RPMI7951 (cell line): Measurements from ENCODE around the gene RXRA. TPM values are rescaled to one million over a fixed set of nuclear protein-coding genes. Genes with fewer than 3 reads are reported as not detected.

Experiments
- DNase-seq: peaks from one replicate; pipeline ENCODE4 v3.0.0-alpha.2; 2012; ENCODE audit warnings: low read depth
- total RNA-seq: library from RNA; depleted of rRNA; stranded (reverse); fragments of >200 nt; shearing (Covaris generic); gene quantifications from 2 replicates; pipeline ENCODE4 v1.2.3, GENCODE V29; 2014

RXRA gene
- total RNA-seq, 1 experiment from 2014 or later = 3.5 TPM

- peak; percentile 93 for DNase-seq
Measured at GRCh38 chr9:134449180-134449916, 123.1 kb downstream of the RXRA start.

GRCh38 chr9:134451700-134452458 is 125.6 kb downstream of the RXRA start:
- DNase-seq = no peak

GRCh38 chr9:134452728-134453127 is 126.5 kb downstream of the RXRA start:
- no peak for DNase-seq

DNA sequence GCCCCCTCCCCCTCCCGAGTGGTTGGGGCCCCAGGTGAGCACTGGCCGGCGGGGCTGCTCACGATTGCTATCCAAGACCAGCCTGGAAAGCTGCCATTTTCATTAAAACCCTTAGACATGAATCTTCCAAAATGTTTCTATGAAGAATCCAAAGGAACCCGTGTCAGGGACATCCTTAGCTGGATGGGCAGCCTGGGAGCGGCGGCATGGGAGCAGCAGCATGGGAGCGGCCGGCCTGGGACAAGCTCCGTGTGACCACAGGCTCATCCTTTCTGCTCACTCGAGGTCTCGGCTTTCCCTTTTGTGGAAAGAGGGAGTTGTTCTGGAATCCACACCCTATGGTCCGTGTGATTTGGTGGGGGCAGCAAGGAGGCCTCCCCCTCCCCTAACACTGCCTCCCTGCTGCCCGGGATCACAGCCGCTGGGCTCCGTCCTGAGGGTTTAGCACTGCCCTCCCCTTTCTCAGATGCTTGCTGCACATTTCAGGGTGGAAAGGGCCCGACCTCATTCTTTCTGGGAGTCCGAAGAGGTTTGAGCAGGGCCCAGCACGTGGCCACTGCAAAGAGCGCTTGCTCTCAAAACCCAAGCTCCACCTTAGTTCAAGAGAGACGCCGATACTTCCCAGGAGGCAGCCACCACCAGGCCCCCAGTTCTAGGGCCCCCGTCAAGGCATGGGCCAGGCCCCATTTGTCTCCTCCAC is 127.7 kb downstream of the RXRA start:
- DNase-seq = no peak

DNA sequence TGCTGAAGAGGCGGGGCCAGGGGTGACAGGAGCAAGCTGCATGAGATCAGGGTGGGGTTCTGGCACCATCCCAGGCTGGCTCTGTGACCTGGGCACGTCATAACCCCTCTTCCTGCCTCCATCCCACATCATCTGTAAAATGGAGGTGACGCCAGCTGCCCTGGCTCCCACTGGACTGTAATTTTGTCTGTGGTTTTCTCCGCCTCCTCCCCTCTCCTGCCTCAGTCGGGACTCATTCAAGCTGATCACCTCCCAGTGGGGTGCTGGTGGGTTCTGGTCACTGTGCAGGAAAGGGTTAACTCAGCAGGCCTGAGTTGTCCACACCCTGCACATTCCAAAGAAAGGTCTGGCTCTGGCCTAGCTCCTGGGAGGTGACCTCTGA is 128.2 kb downstream of the RXRA start:
- no peak for DNase-seq

DNA sequence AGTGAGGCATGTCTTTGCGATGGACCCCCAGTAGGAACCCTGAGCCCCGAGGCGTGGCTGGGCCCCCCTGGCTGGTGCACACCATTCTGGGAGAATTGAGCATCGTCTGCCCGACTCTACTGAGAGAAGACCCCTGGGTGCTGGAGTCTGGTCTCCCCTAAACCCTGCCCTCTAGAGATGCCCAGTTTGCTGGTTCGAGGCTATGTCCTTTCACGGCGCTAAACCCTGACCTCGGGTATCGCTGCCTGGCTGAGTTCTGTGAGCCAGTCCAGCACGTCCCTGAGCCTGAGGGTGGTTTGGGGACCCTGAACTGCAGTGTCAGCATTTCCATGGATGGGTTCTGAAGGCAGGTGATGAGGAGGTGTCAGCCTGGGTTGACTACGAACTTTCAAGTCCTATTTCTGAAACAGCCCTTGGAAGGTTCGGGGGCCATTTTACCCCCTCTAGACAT is 128.8 kb downstream of the RXRA start:
- DNase-seq = no peak

DNA sequence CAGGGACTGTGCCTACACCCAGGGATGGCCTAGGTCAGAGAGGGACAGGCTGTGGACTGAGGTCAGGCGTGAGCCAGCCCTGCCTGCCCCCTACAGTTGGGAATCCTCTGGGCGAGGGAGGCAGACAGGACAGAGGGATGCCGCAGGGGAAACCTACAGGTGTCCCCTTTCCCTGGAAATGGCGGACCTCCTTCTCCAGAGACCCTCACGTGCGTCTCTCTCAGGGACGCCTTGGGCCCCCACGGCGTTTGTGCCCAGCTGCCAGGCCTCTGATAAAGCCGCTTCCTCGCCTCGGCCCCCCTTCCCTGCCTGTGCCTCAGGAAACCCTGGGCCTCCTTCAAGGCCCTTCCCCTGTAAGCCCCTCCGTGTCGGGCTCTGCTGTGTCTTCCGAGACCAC is 129.3 kb downstream of the RXRA start:
- no peak for DNase-seq

- DNase-seq = peak; percentile 99
Measured at GRCh38 chr9:134455934-134456755, 129.9 kb downstream of the RXRA start.

DNA sequence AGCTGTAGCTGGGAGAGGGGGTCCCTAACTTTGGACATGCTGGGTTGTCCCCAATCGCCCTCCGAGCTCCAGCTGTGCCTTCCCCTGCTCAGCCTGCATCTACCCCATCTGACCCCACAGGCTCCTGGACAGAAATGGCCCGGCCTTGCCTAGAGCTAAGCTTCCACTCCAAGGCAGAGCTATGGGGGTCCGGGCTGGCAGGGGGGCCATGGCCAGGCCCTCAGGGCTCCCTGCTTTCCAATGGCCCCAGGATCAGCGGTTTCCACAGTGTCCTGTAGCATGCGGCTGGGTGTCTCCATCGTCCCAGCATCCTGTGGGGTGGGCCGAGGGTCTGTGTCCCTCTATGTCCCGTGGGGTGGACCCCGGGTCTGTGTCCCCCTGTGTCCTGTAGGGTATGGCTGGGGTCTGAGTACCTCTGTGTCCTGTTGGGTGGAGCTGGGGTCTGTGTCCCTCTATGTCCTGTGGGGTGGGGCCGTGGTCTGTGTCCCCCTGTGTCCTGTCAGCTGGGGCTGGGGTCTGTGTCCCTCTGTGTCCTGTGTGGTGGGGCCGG is 130.6 kb downstream of the RXRA start:
- DNase-seq = no peak

DNA sequence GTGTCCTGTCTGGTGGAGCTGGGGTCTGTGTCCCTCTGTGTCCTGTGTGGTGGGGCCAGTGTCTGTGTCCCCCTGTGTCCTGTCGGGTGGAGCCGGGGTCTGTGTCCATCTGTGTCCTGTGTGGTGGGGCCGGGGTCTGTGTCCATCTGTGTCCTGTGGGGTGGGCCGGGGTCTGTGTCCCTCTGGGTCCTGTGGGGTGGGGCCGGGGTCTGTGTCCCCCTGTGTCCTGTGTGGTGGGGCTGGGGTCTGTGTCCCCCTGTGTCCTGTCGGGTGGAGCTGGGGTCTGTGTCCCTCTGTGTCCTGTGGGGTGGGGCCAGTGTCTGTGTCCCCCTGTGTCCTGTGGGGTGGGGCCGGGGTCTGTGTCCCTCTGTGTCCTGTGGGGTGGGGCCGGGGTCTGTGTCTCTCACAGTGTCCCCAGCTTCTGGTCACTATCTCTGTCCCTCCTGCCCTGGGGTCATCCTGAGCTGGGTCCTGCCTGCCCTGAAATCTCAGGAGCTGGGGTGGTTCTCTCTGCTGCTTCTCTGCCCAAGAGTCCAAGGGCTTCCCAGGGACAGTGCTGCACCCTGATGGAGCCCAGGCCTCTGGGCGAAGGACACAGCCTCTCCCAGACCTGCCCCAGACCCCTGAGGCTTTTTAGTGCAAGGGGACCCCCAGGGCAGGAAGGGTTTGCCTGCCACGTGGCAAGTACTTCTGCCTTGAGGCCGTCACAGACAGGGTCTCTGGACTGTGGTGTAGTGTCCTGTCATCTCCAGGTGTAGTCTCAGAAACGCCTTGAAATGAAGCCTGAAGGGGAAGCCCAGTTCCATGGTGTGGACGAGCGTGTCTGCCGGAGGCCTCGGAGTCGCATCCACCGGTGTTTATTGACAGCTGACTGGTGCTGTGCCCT is 131.3 kb downstream of the RXRA start:
- DNase-seq = no peak

GRCh38 chr9:134458207-134459108 is 132.2 kb downstream of the RXRA start:
- DNase-seq = no peak

- DNase-seq = no peak
Measured at GRCh38 chr9:134459164-134459563, 132.9 kb downstream of the RXRA start.

DNA sequence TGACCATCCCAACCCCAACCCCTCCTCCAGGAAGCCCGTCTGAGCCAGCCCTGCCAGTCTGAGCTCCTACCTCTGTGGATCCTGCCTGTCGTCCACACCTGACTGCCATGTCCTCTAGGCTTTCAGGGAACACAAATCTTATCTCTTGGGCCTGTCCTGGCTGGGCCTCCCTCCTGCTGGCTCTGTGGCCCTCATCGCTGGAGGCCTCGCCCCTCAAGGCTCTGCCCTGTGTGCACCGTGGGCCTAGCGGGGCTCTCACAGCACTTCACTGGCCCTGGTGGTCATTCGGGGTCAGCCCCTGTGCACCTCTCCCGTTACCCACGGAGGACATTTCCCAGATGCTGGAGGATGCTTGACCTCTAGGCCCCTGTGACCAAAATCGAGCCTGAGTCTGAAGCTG is 133.3 kb downstream of the RXRA start:
- DNase-seq = no peak

- DNase-seq = no peak
Measured at GRCh38 chr9:134460206-134460605, 134.0 kb downstream of the RXRA start.

- DNase-seq = no peak
Measured at GRCh38 chr9:134460896-134461295, 134.6 kb downstream of the RXRA start.

- DNase-seq = peak; percentile 88
Measured at GRCh38 chr9:134461426-134461982, 135.2 kb downstream of the RXRA start.

GRCh38 chr9:134462318-134462717 is 136.1 kb downstream of the RXRA start:
- DNase-seq = no peak

- no peak for DNase-seq
Measured at GRCh38 chr9:134463280-134463679, 137.0 kb downstream of the RXRA start.
